Inferior parietal cortex (tissue), 1 donor: Measurements from ENCODE around the gene PATZ1.

Source experiments
- DNase-seq: peaks from one replicate; pipeline ENCODE4 v3.0.0-alpha.2; 2016; ENCODE audit errors: extremely low spot score

Gene PATZ1

DNA sequence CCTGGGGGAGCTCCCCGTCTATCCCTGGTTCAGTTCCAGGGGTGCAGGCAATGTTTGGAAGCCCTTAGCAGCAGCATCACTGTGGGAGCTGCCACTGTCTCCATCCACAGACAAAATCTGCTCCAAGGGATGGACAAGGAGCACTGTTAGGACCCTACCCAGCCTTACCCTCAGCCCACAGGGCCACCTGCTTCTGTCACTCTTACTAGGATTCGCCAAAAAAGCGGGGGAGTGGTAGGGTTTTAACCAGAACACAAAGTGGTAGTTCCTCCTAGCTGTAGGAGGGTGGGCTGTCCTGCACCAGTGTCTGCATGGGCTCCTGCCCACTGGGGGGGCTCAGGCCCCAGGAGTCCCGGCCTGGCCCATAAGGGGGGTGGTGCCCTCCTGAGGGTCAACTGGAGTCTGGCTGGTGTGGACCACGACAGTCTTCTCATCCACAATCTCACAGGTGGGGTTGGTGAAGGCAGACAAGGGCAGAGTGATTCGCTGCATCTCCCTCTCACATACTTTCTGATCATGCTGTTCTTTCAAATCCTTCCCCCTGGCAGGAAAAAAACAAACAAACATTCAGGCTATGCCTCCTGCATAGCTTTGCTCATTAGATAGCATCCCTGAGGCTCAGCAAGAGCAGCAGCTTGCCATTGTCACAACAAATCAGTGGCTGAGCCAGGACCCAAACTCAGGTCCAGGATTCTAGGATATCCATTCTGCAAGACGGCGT is 63.2 kb downstream of the PATZ1 start:
- no peak for DNase-seq

DNA sequence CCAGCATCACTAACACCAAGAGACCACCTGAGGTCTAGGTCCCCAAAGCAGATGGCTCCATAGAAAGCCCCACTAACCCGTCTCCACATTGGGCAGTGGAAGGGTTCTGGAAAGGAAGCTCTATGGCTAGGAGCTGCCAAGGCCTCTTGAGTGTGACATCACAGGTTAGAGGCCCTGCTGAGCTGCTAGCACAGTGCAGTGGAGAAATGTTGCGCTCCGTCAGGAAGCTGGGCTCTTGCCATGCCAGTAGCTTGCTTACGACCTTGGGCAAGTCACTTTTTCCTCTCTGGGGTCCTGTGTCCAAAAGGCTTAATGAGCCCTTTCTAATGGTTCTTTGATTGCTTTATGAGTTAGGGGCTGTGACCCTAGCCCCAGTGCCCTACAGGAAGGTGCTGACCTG is 64.4 kb downstream of the PATZ1 start:
- no peak for DNase-seq

DNA sequence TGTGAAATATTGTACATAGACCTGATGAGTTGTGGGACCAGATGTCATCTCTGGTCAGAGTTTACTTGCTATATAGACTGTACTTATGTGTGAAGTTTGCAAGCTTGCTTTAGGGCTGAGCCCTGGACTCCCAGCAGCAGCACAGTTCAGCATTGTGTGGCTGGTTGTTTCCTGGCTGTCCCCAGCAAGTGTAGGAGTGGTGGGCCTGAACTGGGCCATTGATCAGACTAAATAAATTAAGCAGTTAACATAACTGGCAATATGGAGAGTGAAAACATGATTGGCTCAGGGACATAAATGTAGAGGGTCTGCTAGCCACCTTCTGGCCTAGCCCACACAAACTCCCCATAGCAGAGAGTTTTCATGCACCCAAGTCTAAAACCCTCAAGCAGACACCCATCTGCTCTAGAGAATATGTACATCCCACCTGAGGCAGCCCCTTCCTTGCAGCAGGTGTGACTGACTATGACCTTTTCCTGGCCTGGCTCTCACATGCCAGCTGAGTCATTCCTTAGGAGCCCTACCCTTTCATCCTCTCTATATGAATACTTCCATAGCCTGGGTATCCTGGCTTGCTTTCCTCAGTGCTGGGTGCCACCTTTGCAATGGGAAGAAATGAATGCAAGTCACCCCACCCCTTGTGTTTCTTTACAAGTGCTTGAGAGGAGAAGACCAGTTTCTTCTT is 66.2 kb downstream of the PATZ1 start:
- no peak for DNase-seq

DNA sequence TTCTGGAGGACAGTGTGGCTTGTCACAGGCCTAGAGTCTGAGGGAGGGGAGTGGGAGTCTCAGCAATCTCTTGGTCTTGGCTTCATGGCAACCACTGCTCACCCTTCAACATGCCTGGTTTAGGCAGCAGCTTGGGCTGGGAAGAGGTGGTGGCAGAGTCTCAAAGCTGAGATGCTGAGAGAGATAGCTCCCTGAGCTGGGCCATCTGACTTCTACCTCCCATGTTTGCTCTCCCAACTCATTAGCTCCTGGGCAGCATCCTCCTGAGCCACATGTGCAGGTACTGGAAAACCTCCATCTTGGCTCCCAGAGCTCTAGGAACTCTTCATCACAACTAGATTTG is 66.8 kb downstream of the PATZ1 start:
- DNase-seq: no peak

GRCh38 chr22:31278626-31279326 is 67.4 kb downstream of the PATZ1 start:
- no peak for DNase-seq

DNA sequence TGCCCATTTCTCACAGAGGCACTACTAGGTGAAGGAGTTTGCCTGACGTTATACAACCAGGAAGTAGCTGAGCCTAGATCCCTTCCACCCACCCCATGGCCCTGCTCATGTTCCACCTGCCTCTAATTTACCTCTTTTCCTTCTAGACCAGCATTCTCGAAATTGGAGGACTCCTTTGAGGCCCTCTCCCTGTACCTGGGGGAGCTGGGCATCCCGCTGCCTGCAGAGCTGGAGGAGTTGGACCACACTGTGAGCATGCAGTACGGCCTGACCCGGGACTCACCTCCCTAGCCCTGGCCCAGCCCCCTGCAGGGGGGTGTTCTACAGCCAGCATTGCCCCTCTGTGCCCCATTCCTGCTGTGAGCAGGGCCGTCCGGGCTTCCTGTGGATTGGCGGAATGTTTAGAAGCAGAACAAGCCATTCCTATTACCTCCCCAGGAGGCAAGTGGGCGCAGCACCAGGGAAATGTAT is 68.0 kb downstream of the PATZ1 start:
- no peak for DNase-seq

- no peak for DNase-seq
Measured at GRCh38 chr22:31277741-31278140, 68.4 kb downstream of the PATZ1 start.

DNA sequence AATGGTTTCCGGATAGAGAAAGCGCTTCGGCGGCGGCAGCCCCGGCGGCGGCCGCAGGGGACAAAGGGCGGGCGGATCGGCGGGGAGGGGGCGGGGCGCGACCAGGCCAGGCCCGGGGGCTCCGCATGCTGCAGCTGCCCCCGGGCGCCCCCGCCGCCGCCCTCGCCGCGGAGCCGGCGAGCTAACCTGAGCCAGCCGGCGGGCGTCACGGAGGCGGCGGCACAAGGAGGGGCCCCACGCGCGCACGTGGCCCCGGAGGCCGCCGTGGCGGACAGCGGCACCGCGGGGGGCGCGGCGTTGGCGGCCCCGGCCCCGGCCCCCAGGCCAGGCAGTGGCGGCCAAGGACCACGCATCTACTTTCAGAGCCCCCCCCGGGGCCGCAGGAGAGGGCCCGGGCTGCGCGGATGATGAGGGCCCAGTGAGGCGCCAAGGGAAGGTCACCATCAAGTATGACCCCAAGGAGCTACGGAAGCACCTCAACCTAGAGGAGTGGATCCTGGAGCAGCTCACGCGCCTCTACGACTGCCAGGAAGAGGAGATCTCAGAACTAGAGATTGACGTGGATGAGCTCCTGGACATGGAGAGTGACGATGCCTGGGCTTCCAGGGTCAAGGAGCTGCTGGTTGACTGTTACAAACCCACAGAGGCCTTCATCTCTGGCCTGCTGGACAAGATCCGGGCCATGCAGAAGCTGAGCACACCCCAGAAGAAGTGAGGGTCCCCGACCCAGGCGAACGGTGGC is 69.5 kb downstream of the PATZ1 start:
- no peak for DNase-seq
